Activated CD8-positive, alpha-beta T cell treated with anti-CD3 and anti-CD28 coated beads for 36 hours (primary cell): ENCODE measurements around the gene RMND5B. TPM values are rescaled to one million over a fixed set of nuclear protein-coding genes. Genes with fewer than 3 reads are reported as not detected.

Experiments used
- ATAC-seq: fragments of 200-7000 bp; cut with Tn5 transposase; one replicate; pipeline ENCODE4 v1.10.0; 2021; ENCODE audit warnings: mild to moderate bottlenecking, moderate library complexity
- CTCF ChIA-PET: fragments of 350-600 bp; sonication (Branson Sonifier 250); formaldehyde crosslinking; loops from one replicate; lab custom pipeline; 2021; ENCODE audit warnings: antibody characterized with exemption; lab: Charles Lee
- POLR2A ChIA-PET: fragments of 350-600 bp; sonication (Branson Sonifier 250); formaldehyde crosslinking; loops from one replicate; lab custom pipeline; 2021; ENCODE audit warnings: antibody characterized with exemption; lab: Charles Lee
- DNase-seq: peaks from one replicate; pipeline ENCODE4 v3.0.0-alpha.2; 2020
- H3K27ac Mint-ChIP-seq: one replicate; pipeline ENCODE4 v1.8.0; 2021; ENCODE audit warnings: mild to moderate bottlenecking, mixed read lengths
- H3K27me3 Mint-ChIP-seq: one replicate; pipeline ENCODE4 v1.8.0; 2021; ENCODE audit warnings: mixed read lengths
- H3K36me3 Mint-ChIP-seq: one replicate; pipeline ENCODE4 v1.8.0; 2021; ENCODE audit warnings: low read depth, mixed read lengths
- H3K4me1 Mint-ChIP-seq: one replicate; pipeline ENCODE4 v1.8.0; 2021; ENCODE audit warnings: low read depth, mixed read lengths
- H3K4me3 Mint-ChIP-seq: one replicate; pipeline ENCODE4 v1.8.0; 2021; ENCODE audit warnings: mild to moderate bottlenecking, moderate library complexity, mixed read lengths
- H3K9me3 Mint-ChIP-seq: one replicate; pipeline ENCODE4 v1.8.0; 2021; ENCODE audit warnings: mixed read lengths
- intact Hi-C: fragments of 100-400 bp; cut with micrococcal nuclease; formaldehyde crosslinking; loops from one replicate; pipeline ENCODE4 v1.10.0; 2022
- total RNA-seq, 2 experiments: library from RNA; stranded (reverse); gene quantifications; one replicate each; pipeline ENCODE4 v1.2.3, GENCODE V29; 2021
- TF ChIP-seq, protein P1 (sequence below): fragments of 200-600 bp; IDR thresholded peaks from one replicate; pipeline ENCODE4 v1.8.0; 2022; ENCODE audit warnings: antibody characterized with exemption, mild to moderate bottlenecking

RMND5B gene
- total RNA-seq, 2 experiments from 2014 or later: 32.9 to 33.4 TPM

DNA sequence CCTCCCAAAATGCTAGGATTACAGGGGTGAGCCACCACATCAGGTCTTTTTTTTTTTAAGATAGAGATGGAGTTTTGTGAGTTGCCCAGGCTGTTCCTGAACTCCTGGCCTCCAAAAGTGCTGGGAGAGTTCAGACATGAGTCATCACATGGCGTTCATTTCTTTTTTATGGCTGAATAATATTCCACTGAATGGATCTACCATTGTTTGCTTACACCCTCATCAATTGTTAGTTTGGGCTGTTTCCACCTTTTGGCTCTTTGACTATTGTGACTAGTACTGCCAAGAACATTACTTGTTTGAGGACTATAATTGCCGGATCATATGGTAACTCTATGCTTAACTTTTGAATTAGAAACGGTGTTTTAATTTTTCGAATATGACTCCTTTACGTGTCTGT lies 18.3 kb upstream of the RMND5B start:
- intact Hi-C loops: no loop called here
- no peaks in the 10 kb centered on the region for H3K27me3 Mint-ChIP-seq
- H3K4me3 Mint-ChIP-seq: peak overlapping the region; percentile 62
- ATAC-seq (no peak), DNase-seq (no peak)
- ChIA-PET CTCF (interaction anchor here (1.5 kb wide), 1 partner anchor 36 kb away, joined by 4 read pairs; no protein-coding TSS in a partner anchor), POLR2A (interaction anchor here (1.1 to 4.2 kb wide), 3 partner anchors 11 to 92 kb away, joined by 3 to 19 read pairs (median 10); partner anchors contain the start of gene HNRNPAB)
- TF ChIP-seq, protein P1, sequence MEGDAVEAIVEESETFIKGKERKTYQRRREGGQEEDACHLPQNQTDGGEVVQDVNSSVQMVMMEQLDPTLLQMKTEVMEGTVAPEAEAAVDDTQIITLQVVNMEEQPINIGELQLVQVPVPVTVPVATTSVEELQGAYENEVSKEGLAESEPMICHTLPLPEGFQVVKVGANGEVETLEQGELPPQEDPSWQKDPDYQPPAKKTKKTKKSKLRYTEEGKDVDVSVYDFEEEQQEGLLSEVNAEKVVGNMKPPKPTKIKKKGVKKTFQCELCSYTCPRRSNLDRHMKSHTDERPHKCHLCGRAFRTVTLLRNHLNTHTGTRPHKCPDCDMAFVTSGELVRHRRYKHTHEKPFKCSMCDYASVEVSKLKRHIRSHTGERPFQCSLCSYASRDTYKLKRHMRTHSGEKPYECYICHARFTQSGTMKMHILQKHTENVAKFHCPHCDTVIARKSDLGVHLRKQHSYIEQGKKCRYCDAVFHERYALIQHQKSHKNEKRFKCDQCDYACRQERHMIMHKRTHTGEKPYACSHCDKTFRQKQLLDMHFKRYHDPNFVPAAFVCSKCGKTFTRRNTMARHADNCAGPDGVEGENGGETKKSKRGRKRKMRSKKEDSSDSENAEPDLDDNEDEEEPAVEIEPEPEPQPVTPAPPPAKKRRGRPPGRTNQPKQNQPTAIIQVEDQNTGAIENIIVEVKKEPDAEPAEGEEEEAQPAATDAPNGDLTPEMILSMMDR: no peak
- peaks cover 3% of the 10 kb centered on the region for H3K9me3 Mint-ChIP-seq
- H3K36me3 Mint-ChIP-seq: peaks cover 24% of the 10 kb centered on the region
- peak overlapping the region; percentile 67 for H3K27ac Mint-ChIP-seq
- H3K4me1 Mint-ChIP-seq: peaks cover 23% of the 10 kb centered on the region

DNA sequence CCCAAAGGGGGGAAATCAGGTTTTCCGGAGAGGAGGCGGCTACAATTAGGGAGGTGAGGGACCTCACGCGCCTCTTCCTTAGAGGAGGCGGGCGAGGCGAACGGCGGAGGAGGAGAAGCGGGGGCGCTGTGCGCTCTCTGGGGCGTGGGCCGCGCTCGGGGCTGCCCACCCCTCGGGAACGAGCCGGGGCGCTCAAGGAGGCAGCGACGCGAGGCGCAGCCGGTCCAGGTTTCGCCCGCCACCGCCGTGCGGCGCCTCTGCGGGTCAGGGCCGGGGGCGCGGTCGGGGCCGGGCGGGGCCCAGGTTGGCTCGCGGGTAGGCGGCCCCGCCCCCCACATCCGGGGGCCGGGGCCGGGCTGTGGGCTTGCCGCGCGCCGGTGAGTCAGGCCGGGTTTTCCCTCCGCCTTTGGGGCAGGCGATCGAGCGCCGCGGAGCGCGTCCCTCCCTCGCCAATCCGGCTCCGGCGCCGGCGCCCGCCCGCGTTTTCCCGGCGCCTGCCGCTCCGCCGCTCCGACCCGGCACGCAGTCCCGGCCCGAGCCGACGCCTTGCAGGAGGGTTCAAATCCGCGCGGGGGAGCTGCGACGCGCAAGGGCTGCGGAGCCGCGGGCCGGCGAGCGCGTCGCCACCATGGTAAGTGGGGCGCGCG lies 17.6 kb upstream of the RMND5B start, which contains the start of gene N4BP3:
N4BP3 (plus strand) TSS at position 392 of the 647 bp plus-strand sequence. CDS start 6,052 bp downstream, outside the sequence.
- peaks cover 23% of the 10 kb centered on the region for H3K4me1 Mint-ChIP-seq
- CTCF ChIA-PET: interaction anchor here (1.5 to 1.6 kb wide), 2 partner anchors 32 to 37 kb away, joined by 4 to 7 read pairs; no protein-coding TSS in a partner anchor
- POLR2A ChIA-PET: interaction anchor here (0.8 to 5.8 kb wide), 9 partner anchors 7 to 91 kb away, joined by 3 to 44 read pairs (median 4); partner anchors contain the start of genes HNRNPAB and RMND5B
- intact Hi-C loops: no loop called here
- peak within 1 kb of the TSS; percentile 98 for H3K4me3 Mint-ChIP-seq
- peak; percentile 63 for ATAC-seq
- H3K27ac Mint-ChIP-seq: peak within 1 kb of the TSS; percentile 95
- peaks cover 3% of the 10 kb centered on the region for H3K9me3 Mint-ChIP-seq
- peaks cover 24% of the 10 kb centered on the region for H3K36me3 Mint-ChIP-seq
- no peaks in the 10 kb centered on the region for H3K27me3 Mint-ChIP-seq
- TF ChIP-seq, protein P1: no peak
- DNase-seq: peak; percentile 88

GRCh38 chr5:178113841-178114324 lies 16.9 kb upstream of the RMND5B start:
- no peak for ATAC-seq
- H3K4me3 Mint-ChIP-seq: peak overlapping the region; percentile 98
- H3K36me3 Mint-ChIP-seq: peaks cover 24% of the 10 kb centered on the region
- ChIA-PET POLR2A (interaction anchor here (0.8 to 5.8 kb wide), 10 partner anchors 8 to 91 kb away, joined by 3 to 44 read pairs (median 4); partner anchors contain the start of genes HNRNPAB and RMND5B), CTCF (interaction anchor here (1.6 kb wide), 1 partner anchor 31 kb away, joined by 7 read pairs; no protein-coding TSS in a partner anchor)
- peaks cover 3% of the 10 kb centered on the region for H3K9me3 Mint-ChIP-seq
- DNase-seq: peak; percentile 43
- no peaks in the 10 kb centered on the region for H3K27me3 Mint-ChIP-seq
- intact Hi-C loops: no loop called here
- TF ChIP-seq, protein P1: no peak
- H3K27ac Mint-ChIP-seq: peak overlapping the region; percentile 95
- H3K4me1 Mint-ChIP-seq: peaks cover 23% of the 10 kb centered on the region

DNA sequence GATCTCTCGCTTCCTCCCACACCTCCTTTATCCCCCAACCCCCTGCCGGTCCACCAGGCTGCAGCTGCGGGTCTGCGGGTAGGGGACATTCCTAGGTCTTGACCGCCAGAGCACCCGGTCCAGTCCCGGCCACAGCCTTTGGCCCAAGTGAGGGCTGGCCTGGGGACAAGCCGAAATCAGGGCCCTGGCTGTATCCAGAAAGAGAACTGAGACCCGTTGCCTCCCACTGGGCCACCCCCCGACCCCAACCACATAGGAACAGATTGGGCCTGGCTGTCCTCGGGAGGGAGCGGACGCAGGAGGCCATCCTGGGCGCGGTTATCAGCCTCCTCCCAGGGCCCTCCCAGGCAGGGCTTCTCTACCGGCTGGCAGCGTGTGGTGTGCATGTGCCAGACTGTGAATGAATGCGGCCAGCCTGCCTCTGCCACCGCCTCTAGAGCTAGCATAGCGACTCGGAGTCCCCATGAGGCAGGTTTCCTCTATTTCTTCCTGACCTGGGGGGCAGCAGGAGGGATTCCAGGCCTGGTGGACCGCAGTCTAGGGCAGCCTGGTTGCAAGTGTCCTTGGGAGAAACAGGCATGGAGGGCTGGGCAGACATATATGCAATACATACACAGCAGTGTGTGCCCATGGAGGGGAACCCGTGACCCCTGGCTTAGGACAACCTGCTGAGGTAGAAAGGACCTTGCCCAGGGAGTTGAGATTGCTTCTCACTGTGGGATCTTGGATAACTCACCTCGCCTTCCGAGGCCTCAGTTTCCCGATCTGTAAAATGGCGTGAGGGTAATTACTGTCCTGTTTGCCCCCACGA lies 16.3 kb upstream of the RMND5B start:
- TF ChIP-seq, protein P1: no peak
- POLR2A ChIA-PET: interaction anchor here (1.1 to 5.8 kb wide), 9 partner anchors 9 to 90 kb away, joined by 3 to 44 read pairs (median 5); partner anchors contain the start of genes HNRNPAB and RMND5B
- H3K27me3 Mint-ChIP-seq: no peaks in the 10 kb centered on the region
- peaks cover 23% of the 10 kb centered on the region for H3K4me1 Mint-ChIP-seq
- H3K36me3 Mint-ChIP-seq: peaks cover 27% of the 10 kb centered on the region
- H3K9me3 Mint-ChIP-seq: peaks cover 3% of the 10 kb centered on the region
- H3K27ac Mint-ChIP-seq: peak overlapping the region; percentile 95
- H3K4me3 Mint-ChIP-seq: peak overlapping the region; percentile 98
- CTCF ChIA-PET: interaction anchor here (1.6 kb wide), 1 partner anchor 31 kb away, joined by 7 read pairs; no protein-coding TSS in a partner anchor
- peak; percentile 59 for DNase-seq
- ATAC-seq: no peak
- intact Hi-C loops: loop anchor here (5.0 kb wide), 1 partner anchor 38 kb away; the partner anchor contains the start of gene NHP2
